ENCODE results near the gene KAZN.
"Not testable (repeated sequence)": the region's sequence is repeated elsewhere in the genome, so short reads cannot be mapped to it uniquely, and the experiment has no call there.

Gene KAZN

GRCh38 chr1:15128520-15129313 is 530.2 kb downstream of the KAZN start:
- DNase-seq: peak; percentile 44

GRCh38 chr1:15129944-15130343 is 531.5 kb downstream of the KAZN start:
- DNase-seq: no peak

- no peak for DNase-seq
These were observed 532.1 kb downstream of the KAZN start for GRCh38 chr1:15130607-15131006.

GRCh38 chr1:15132965-15133364 is 534.5 kb downstream of the KAZN start:
- DNase-seq: no peak

- DNase-seq: no peak
These were observed 535.8 kb downstream of the KAZN start for GRCh38 chr1:15134285-15134684.

GRCh38 chr1:15135604-15136003 is 537.1 kb downstream of the KAZN start:
- DNase-seq: not testable (repeated sequence)

GRCh38 chr1:15137809-15138208 is 539.3 kb downstream of the KAZN start:
- DNase-seq: no peak

GRCh38 chr1:15139654-15140350 is 541.3 kb downstream of the KAZN start:
- no peak for DNase-seq

GRCh38 chr1:15141935-15142539 is 543.6 kb downstream of the KAZN start:
- no peak for DNase-seq

- DNase-seq: no peak
These were observed 546.8 kb downstream of the KAZN start for GRCh38 chr1:15145327-15145726.

GRCh38 chr1:15146142-15146680 is 547.7 kb downstream of the KAZN start:
- no peak for DNase-seq

- DNase-seq: no peak
These were observed 548.5 kb downstream of the KAZN start for GRCh38 chr1:15146971-15147376.

GRCh38 chr1:15148004-15148403 is 549.5 kb downstream of the KAZN start:
- DNase-seq: no peak

- DNase-seq: no peak
These were observed 550.0 kb downstream of the KAZN start for GRCh38 chr1:15148475-15148874.

- DNase-seq: no peak
These were observed 550.5 kb downstream of the KAZN start for GRCh38 chr1:15148941-15149340.

GRCh38 chr1:15150376-15150775 is 551.9 kb downstream of the KAZN start:
- DNase-seq: no peak

- no peak for DNase-seq
These were observed 552.9 kb downstream of the KAZN start for GRCh38 chr1:15151377-15151806.

GRCh38 chr1:15151871-15152270 is 553.4 kb downstream of the KAZN start:
- DNase-seq: no peak

GRCh38 chr1:15152318-15153183 is 554.1 kb downstream of the KAZN start:
- peak; percentile 87 for DNase-seq

- DNase-seq: peak; percentile 72
These were observed 554.8 kb downstream of the KAZN start, which contains the start of gene TMEM51 for GRCh38 chr1:15153184-15153841. TMEM51 (plus strand) TSS chr1:15153747; CDS start chr1:15215088, 61,341 bp downstream.

GRCh38 chr1:15153842-15154479 is 555.5 kb downstream of the KAZN start:
- peak; percentile 12 for DNase-seq

All from NCI-H526 treated with DMSO at 0.1 percent for 48 hours (cell line).